ENCODE results near the gene PRKAG2.

DNA sequence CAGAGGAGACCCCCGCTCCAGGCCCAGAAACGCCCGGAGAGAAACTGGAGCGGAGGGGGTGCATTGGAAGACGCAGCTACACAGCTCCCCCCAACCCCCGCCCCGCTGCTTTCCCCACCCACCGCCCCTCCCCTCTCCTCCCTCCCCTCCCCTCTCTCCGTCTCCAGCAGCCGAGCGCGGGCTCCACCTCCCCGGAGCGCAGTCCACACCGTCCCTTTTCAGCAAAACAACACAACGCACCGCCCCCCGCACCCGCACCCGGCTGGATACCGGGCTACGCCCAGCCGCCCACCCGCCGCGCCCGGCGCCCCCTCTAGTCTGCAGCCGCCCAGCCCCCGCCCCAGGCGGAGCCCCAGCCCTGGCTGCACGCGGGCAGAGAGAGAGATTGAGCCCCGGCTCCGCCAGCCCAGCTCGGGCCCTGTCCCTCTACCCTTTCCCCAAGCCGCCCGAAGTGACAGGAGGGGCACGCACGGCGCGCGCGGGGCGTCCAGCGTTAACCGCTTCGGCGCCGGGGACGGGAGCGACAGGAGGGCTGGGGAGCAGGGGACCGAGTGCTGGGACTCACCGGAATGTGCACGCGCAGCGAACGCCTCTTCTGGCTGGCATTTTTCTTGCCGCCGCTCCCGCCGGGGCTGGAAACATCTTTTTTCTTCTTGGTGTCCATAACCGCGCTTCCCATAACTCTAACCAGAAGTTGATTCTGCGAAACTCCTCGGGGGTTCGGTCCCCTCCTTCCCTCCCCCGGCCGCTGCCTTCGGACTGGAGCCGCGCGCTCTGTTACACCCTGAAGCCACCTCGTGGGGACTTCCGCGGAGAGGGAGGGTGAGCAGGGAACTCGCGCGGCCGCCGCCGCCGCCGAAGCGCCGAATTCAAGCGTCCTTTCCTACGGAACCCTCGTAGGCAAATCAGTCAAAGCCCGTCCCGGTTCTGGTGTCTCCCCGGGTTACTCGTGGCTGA lies 695 bp downstream of the PRKAG2 start:
- TF ChIP-seq POLR2AphosphoS5 (IDR thresholded peaks at IDR 0.05; ENCODE audit: borderline replicate concordance, low read depth, low read length), result peak; percentile 57; the same call in 1 of the 2 replicates
- TF ChIP-seq FOXP2 (optimal IDR thresholded peaks at IDR 0.05; ENCODE audit: control extremely low read depth, extremely low read length, insufficient read depth), result no peak
- no peak for TF ChIP-seq EZH2 (IDR thresholded peaks at IDR 0.05)

Data from SK-N-MC (cell line).